Hindlimb muscle (tissue), 1 donor: ENCODE measurements around the gene MEAK7. TPM values are rescaled to one million over a fixed set of nuclear protein-coding genes. Genes with fewer than 3 reads are reported as not detected.

Experiments
- DNase-seq: peaks from one replicate; pipeline ENCODE4 v3.0.0-alpha.2; 2013
- polyA plus RNA-seq: library from polyadenylated mRNA; unstranded; fragments of 120-200 nt; gene quantifications from one replicate; pipeline ENCODE4 v1.2.1, GENCODE V29; 2013; ENCODE audit not compliant: insufficient read length

MEAK7 gene, protein sequence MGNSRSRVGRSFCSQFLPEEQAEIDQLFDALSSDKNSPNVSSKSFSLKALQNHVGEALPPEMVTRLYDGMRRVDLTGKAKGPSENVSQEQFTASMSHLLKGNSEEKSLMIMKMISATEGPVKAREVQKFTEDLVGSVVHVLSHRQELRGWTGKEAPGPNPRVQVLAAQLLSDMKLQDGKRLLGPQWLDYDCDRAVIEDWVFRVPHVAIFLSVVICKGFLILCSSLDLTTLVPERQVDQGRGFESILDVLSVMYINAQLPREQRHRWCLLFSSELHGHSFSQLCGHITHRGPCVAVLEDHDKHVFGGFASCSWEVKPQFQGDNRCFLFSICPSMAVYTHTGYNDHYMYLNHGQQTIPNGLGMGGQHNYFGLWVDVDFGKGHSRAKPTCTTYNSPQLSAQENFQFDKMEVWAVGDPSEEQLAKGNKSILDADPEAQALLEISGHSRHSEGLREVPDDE
- polyA plus RNA-seq, result 10.9 TPM

DNA sequence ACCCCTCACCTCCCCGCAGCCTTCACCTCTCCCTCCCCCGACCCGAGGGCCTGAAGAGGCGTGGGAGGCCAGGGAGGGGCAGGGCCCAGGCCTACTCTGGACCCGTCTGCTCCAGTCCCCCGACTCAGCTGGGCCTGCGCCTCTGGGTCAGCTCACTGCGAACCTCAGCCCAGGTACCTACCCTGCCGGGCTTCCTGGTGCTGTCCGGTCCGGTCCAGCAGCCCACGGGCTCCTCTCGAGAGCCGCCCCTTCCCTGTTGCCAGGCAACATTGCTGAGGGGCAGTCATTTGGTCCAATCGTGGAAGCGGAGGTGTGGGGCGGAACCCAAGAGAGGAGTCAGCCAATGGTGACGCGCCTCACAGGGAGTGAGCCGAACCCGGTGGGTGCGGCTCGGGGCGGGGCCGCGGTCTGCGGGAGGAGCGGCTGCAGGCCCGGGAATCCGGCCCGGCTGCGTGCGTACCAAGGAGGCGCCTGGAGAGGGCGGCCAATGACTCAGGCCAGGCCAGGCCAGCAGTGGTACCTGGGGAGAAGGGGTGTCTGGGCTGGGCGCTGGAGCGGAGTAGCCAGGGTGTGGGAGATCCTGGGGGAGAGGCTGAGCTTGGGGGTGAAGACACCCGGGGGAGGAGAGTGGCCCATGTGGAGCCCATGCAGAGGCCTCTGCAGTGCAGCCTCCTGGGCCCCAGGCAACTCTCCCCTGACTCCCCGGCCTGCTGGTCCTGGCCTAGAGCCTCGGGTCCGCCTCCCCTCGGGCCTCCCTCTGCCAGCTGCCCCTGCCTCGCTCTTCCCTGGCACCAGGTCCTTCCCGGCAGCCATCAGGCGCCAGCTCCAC, at the start of gene MEAK7:
Gene MEAK7, minus strand, starts transcription at position 240 of the 829 bp plus-strand sequence. CDS start 6,573 bp downstream, outside the sequence.
- DNase-seq, result peak; percentile 97

DNA sequence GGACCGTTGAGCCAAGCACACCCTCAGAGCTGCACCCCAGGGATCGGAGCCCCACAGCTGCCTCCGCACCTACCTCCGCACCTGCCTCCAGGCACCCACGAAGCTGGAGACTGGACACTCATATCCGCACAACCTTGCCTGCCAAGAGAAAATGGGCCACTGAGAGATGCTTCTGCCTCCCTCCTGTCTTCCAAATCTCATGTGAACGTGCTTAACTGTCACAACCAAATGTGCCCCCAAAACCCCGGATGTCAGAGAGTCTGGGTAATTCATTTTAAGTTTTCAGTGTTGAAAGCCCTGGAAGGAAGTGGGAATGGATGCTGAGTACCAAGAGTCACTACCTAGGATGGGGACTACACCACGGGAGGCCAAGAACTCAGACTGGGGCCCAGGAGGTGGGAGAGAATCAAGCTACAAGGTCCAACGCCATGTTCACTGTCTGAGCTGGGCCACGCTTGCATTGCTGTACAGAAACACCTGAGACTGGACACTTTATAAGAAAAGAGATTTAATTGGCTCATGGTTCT, 49.5 kb upstream of the MEAK7 start:
- no peak for DNase-seq

DNA sequence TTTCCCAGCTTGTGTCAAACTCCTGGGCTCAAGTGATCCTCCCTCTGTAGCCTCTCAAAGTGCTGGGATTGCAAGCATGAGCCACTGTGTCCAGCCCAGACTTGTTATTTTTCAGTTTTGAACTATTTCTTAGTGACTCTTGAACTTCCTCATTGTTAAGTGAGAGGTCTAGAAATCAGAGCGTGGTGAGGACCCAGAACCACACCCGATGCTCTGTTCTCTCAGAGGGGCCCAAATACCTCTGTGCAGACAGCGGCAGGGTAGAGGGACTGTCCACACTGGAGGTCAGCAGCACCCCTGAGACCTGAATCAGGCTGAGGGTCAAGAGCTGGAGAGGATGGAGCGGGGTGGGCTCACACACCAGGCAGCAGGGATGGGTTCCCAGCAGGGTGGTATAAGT, 47.7 kb upstream of the MEAK7 start:
- DNase-seq, result no peak

DNA sequence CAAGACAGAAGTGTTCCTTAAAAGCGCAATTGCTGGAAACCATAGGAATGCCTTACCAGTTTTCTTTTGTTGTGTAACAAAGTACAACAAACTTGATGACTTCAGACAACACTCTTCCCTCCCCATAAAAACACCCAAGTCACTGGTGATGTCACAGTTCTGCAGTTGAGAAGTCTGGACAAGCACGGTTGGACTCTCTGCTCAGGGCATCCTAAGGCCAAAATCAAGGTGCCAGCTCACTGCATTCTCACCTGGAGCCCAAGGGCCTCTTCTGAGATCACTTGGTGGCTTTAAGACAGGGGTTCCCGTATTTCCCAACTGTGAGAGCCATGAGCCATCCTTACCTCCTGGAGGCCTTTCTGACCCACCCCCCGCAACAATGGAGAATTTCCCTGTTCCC, 45.6 kb upstream of the MEAK7 start:
- DNase-seq, result no peak

DNA sequence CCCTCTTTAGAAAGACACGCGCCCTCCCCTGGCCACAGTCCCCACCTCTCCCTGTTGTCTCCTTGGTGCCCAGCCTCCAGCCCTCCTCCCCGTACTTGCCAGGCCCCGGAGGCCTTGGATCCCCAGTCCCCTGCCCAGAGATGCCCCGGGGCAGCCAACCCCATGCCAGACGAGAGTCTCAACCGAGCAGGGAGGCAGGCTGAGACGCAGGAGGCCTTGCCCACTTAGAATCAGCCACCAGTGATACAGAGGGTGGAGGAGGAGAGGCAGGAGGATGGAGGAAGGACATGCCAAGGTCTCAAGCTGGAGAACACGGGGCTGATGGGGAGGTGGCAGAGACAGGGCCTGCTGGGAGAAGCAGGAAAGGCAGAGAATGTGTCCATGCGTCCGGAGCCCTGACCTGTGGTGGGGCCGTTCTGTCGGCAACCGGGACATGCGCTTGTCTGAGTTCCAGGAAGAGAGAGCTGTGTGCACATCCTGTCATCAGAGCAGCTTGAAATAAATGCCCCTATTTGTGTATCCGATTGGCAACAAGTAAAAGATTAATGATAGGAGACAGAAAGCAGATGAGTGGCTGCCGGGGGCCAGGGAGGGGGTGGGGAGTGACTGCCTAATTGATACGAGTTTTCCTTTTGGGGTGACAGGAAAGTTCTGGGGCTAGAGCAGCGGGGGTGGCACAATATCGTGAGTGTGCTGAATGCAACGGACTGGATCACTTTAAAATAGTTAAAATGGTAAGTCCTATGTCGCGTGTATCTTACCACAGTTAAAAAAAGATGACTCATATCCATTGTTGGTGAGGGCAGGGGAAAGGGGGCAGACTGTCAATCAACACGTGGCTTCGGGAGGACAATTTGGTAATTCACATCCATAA, 44.7 kb upstream of the MEAK7 start:
- DNase-seq, result no peak

DNA sequence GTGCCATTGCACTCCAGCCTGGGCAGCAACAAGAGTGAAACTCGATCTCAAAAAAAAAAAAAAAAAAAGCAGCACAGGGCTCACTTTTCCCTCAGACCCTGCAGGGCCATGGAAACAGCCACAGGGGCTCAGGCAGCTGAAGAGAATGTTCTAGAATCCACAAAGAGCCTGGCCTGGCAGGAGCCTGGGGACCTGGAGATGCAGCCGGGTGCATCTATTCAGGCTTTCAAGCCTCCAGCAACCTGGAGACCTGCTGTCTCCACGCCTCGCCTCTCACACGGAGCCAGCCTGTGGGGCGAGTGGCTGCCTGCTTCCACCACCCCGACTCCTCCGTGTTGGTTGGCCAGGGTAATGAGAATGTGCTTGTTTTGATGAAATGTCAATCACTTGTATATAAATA, 44.0 kb upstream of the MEAK7 start:
- no peak for DNase-seq

DNA sequence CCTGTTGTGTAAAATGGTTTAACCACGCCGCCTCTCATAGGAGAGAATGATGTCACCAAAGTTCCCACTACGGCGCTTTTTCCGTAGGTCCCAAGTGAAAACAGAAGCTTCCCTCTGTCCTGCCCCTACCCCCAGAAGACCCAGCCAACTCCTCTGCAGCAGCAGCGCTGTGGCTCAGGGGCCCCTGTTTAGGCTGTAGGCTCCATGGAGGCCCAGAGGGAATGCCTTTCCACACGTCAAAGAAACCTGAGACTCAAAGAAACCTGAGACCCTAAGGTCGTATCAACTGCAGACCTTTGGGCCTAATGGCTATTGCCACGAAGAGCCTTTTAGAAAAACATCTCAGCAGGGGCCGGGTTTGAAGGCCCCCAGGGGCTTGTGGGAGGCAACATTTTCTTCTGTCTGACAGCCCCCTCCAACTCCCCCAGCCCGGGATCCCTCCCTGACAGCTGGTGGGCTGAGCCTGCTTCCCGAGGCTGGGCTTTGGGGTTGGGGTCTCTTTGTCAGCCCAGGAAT, 43.1 kb upstream of the MEAK7 start:
- no peak for DNase-seq

DNA sequence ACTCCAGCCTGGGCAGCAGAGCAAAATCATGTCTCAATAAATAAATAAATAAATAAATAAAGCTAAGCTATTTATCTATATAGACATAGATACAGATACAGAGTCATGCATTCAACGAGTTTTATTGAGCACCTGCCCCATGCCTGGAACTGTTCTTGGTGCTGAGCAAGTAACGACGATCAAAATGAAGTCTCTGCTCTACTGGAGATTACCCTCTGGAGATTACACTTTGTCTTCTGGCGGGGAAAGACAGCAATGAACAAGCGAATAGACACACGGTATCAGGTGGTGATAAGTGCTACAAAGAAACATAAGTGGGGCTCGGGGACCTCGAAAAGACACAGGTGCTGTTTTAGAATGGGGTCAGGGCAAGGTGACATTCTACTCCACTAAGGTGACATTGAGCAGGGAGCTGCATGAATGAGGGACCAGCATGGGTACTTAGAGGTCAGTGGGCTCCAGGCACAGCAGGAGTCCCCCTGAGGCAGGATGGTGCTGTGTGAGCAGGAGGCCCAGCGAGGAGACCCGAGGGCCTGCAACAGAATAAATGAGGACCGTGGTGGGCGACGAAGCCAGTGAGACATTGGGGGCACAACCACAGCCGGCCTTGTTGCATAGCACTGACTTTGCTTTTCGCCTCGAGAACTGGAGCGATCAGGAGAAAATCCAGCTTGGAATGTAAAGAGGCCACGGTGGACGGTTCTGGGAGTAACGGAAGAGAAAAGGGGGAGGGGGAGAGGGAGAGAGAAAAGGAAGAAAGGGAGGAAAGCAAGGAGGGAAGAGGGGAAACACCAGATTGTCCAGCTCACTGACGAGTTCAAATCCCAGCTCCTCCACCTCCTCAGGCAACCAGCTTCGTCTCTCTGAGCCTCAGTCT, 42.4 kb upstream of the MEAK7 start:
- DNase-seq, result no peak

DNA sequence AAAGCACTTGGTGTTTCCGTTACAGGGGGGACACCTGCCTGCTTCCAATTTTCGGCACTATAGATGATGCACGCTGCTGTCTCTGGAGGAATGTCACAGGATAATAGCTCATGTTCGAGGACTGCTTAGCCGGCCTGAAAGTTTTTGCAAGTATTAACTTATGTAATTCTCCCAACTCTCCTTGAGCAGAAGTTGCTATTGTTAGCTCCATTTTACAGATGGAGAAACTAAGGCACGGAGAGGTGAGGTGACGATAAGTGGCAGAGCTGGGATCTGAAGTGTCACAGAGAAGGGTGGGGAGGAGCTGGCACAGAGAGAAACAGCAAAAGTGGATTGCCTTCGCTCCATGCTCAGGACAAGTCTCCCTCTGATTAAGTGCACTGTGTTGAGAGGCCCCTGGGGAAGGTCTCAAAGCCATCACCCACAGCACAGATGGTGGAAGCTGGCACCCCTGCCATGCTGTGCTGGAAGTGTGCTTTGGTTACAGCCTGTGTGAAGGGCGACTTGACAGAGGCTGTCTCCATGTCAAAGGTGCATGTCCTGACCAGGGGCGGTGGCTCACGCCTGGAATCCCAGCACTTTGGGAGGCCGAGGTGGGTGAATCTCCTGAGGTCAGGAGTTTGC, 40.8 kb upstream of the MEAK7 start:
- no peak for DNase-seq

DNA sequence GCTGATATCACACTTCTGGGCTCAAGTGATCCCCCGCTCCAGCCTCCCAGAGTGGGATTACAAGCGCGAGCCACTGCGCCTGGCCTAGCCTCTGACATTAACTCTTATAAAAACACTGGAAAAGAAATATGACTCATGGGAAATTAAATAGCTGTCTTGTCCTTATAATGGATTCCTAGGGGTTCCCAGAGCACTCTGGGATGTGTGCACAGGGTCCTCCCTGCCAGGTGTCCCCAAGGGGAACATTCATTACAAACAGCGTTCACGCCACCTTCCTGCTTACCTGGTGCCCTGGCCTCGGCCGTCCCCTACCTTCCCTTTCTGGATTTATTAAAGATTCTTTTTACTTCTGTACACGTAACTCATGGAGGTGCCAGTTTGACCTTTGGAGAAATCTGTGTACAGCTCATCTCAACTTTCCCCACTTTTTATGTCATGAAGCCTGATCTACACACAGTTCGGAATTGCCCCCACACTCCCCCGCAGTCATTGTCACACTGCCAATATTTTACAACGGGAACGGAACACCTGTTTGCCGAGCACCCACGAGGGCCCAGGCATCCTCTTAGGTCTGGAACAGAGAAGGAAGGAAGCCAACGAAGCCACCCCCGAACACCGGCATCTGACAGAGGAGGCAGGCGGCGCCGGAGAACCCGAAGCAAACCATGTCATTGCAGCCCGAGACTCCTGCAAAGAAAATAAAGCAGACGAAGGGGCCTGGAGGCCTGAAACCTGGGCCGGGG, 39.7 kb upstream of the MEAK7 start:
- no peak for DNase-seq

DNA sequence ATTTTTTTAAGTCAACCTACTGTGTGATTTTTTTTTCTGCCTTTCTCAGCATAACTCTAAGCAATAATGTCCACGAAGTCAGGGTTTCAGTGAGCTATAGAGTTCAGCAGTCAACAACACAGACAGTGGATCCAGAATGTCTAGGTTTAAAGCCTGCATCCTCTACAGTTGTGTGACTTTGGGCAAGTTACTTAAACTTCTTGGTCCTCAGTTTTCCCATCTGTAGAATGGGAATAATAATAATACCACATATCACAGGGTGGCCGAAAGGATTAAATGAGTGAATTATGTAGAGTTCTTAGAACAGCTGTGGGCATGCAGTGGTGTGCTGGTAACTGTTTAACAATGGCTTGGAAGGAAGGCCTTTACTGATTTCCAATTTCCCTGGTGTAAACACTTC, 38.8 kb upstream of the MEAK7 start:
- DNase-seq, result no peak

DNA sequence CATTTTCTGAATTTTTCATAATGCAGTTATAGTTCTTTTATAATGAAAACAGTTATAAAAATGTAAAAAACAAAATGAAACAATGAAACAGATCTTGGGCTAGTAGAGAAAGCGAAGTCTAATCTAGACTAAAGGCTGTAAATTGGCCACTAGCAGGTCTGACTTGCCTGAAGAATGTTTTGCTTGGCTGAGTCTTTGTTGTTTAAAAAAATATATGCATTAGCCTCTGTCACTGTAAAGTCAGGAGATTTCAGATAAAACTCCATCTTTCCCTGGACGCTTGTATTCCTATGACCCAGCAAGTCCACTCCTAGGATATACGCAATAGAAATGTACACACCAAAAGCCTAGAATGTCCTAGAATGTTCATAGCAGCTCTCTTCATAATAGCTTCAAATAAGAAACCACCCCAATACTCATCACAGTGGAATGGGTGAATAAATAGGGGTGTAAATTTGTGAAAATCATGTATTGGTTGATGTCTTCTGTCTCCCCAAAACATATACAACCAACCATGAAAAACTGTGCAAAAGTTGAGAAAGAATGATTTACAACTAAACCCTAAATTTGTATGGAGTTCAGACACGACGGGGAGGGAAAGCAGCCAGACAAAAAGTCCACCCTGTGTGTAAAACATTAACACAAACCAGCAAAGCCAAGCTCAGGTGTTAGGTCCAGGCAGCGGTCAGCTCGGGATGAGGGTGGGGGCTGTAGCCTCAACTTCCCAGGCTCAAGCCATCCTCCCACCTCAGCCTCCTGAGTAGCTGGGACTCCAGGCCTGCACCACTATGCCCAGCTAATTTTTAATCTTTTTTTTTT, 37.7 kb upstream of the MEAK7 start:
- no peak for DNase-seq

DNA sequence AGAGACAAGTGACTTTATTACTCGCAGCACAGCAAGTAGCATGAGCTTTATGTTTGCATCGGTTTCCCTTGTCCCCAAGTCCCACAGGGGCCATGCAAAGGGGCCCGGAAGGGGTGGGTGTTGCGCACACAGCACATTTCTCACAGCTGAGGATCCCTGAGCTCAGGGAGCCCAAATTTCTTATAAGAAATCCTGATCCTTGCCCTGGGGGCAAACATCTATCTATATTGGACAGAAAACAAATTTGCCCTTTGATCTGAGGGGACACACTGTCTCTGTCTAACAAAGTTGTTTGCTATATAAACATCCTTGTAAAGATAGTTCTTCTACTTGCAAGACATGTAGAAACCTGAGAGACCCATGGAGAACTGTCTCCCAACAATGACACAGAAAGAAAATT, 35.7 kb upstream of the MEAK7 start:
- no peak for DNase-seq

DNA sequence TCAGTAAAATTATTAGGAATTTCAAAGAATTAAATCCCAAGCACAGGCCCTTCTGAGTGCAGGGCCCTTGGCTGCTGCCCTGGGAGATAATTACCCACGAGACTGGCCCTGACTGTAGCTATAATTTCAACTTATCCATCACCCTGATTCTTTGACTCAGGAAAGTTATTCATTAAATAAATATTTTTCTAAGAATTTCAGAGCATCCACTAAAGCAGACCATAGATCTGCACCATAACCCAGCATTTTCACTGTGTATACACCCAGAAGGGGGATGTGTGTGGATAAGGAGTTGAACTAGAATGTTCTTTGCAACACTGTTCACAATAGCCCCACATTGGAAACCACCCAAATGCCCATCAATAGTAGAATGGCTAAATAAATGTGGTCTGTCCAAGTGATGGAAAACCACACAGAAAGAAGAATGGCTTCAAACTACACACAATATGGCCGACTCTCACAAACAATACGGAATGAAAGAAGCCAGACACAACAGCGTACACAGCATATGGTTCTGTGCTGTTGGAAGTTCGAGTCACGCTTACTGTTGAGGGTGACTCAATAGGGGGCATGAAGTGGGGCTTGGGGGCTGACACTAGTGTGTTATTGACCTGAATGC, 33.9 kb upstream of the MEAK7 start:
- no peak for DNase-seq

DNA sequence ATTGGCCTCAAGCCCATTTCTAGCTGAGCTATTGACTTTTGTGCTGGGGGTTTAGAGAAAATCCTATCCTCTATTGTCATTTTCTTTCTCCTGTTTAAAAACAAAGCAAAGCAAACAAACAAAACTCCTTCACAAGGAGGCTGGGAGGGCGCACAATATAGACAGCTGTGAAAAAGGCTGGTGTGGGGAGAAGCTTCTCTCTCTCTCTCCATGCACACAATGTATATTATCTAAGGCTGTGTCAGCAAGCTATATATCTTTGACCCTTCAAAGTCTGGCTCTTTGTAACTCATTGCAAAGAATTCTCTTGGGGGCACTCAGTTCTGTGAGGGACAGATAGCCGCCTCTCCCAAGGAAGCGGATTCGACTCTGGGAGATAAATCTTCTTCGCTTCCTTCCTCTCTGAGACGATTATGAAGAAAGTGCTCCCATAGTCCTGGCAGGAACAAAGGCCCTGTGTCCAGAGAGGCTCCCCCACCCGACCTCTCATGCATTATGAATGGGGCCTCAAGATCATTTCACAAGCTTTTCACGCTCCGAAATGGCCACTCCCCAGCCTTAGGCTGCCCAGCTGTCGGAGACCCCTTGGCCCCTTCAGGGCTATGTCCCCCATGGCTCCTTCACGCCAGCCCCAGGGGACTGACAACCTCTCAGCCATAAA, 33.2 kb upstream of the MEAK7 start:
- DNase-seq, result no peak

DNA sequence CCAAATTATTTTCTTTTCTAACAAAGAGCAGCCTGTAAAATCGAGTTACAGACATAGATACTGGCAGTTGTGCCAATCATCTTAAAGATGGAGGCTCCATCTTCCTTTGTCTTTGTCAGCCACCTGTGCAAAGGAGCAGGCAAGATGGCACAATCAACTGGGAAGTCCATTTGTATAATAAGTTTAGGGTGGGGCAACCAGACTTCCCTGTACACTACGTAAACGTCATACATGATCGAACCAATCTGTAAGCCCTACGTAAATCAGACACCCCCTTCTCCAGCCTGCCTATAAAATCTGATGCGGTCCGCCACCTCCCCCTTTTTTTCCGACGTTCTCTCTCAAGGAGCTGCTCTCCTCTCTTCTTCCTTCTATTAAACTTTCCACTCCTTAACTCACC, 31.4 kb upstream of the MEAK7 start:
- DNase-seq, result no peak

DNA sequence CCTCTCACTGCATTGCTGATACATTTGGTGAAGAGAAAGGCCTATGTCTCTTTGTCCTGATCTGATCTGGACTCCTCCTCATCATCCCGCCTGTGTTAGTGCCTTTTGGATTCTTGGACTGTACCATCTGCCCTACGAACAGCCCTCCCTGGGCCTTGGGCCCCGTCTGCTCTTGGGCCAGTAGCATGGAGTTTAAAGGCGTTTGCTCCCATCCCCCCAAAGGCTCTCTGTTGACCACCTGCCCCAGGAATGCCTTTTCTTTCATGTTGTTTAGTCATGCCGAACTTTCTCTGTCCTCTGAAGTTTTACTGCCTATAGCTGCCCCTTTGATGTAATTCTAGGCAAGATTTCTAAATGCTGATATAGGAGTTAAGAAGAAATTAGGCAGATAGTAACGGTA, 30.9 kb upstream of the MEAK7 start:
- no peak for DNase-seq

DNA sequence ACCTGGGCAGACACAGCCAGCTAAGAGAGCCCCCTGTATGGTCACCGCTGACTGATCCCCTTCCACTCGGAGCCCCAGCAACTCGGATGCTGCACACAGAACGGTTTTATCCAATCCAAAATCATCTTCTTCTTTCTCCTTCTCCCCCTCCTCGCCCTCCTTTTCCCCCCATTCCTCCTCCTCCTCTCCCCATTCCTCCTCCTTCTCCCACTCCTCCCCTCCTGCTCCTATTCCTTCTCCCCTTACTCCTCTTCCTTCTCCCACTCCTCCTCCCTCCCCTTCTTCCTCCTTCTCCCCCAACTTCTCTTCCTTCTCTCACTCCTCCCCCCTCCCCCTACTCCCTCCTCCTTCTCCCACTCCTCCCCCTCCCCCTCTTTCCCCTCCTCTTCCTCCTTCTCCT, 30.4 kb upstream of the MEAK7 start:
- DNase-seq, result no peak
